K562 (cell line): ENCODE data around the gene TOR1B. TPM values are rescaled to one million over a fixed set of nuclear protein-coding genes. Genes with fewer than 3 reads are reported as not detected.

Source experiments
- BHLHE40 ChIP-seq: IDR thresholded peaks from 2 replicates; pipeline ENCODE4 v1.6.1; 2011; ENCODE audit warnings: low read length, improper control_type of control experiment
- CEBPG ChIP-seq, 3 experiments: fragments of 200-800 bp in 1 of 3; sonication (Bioruptor generic) in 1 of 3; sonication (generic) in 1 of 3; formaldehyde crosslinking in 1 of 3; IDR thresholded peaks in 2 of 3; conservative IDR thresholded peaks in 1 of 3; 2 replicates each; pipeline versions ENCODE4 v1.6.1 to v1.8.0; 2016 to 2022; ENCODE audit warnings: missing compliant biosample characterization in 2 of 3, missing genetic modification characterization in 2 of 3, mild to moderate bottlenecking in 1 of 3, missing genetic modification reagents in 1 of 3
- DLX4 ChIP-seq: fragments of 250-450 bp; sonication (Bioruptor Pico); IDR thresholded peaks from 2 replicates; pipeline ENCODE4 v1.6.1; 2021; ENCODE audit warnings: mild to moderate bottlenecking
- ESRRA ChIP-seq: fragments of 450-650 bp; IDR thresholded peaks from 2 replicates; pipeline ENCODE4 v1.6.1; 2014; ENCODE audit warnings: low read depth, mild to moderate bottlenecking, moderate library complexity, borderline replicate concordance
- FUS ChIP-seq: fragments of 200-400 bp; formaldehyde crosslinking; optimal IDR thresholded peaks from 2 replicates; pipeline ENCODE3; 2017; ENCODE audit warnings: low read depth, low read length
- GATAD2A ChIP-seq: fragments of 450-650 bp; IDR thresholded peaks from 2 replicates; pipeline ENCODE4 v1.6.1; 2017
- LCOR ChIP-seq: sonication (generic); formaldehyde crosslinking; IDR thresholded peaks from 2 replicates; pipeline ENCODE4 v1.8.0; 2022; ENCODE audit warnings: mild to moderate bottlenecking, missing genetic modification reagents
- MCM5 ChIP-seq: fragments of 450-650 bp; IDR thresholded peaks from 2 replicates; pipeline ENCODE4 v1.6.1; 2016; ENCODE audit warnings: low read depth
- MEF2D ChIP-seq: conservative IDR thresholded peaks from 2 replicates; pipeline ENCODE4 v1.6.1; 2016; ENCODE audit warnings: low read depth, missing genetic modification characterization, missing compliant biosample characterization
- NR2C2 ChIP-seq, 2 experiments: fragments of 200-800 bp in 1 of 2; sonication (Bioruptor generic) in 1 of 2; sonication (generic) in 1 of 2; formaldehyde crosslinking in 1 of 2; IDR thresholded peaks; 2 replicates each; pipeline versions ENCODE4 v1.6.1 to v1.8.0; 2016 to 2022; ENCODE audit warnings: mild to moderate bottlenecking in 1 of 2, missing compliant biosample characterization in 1 of 2, missing genetic modification characterization in 1 of 2, missing genetic modification reagents in 1 of 2
- PTBP1 ChIP-seq: fragments of 200-400 bp; formaldehyde crosslinking; IDR thresholded peaks from 2 replicates; pipeline ENCODE4 v1.6.1; 2017; ENCODE audit warnings: low read depth, low read length
- UBTF ChIP-seq, 2 experiments: IDR thresholded peaks; 2 replicates each; pipeline ENCODE4 v1.6.1; 2012; ENCODE audit warnings: improper control_type of control experiment in 2 of 2, low read depth in 2 of 2, low read length in 2 of 2, borderline replicate concordance in 1 of 2
- ZFP1 ChIP-seq: fragments of 450-650 bp; formaldehyde crosslinking; IDR thresholded peaks from 2 replicates; pipeline ENCODE4 v1.4.0; 2020; ENCODE audit warnings: mild to moderate bottlenecking, mixed read lengths
- ZNF639 ChIP-seq, 2 experiments: fragments of 200-800 bp in 1 of 2; sonication (Bioruptor generic) in 1 of 2; sonication (generic) in 1 of 2; formaldehyde crosslinking in 1 of 2; IDR thresholded peaks in 1 of 2; conservative IDR thresholded peaks in 1 of 2; 2 replicates each; pipeline versions ENCODE4 v1.5.0 to v1.6.1; 2016 to 2020; ENCODE audit warnings: missing compliant biosample characterization in 1 of 2, missing genetic modification characterization in 1 of 2, missing genetic modification reagents in 1 of 2
- ZNF830 ChIP-seq: fragments of 250-450 bp; sonication (Bioruptor Pico); IDR thresholded peaks from 2 replicates; pipeline ENCODE4 v1.5.0; 2021; ENCODE audit warnings: mild to moderate bottlenecking
- polyA plus RNA-seq, 8 experiments: library from polyadenylated mRNA; depleted of rRNA in 4 of 8; stranded (reverse) in 5 of 8; unstranded in 3 of 8; fragments of >200 nt; fragmentation: Nextera tagmentation in 2 of 8; fragmentation: Illumina TruSeq in 1 of 8; extraction: Ambion mirVana in 2 of 8; extraction: Trizol in 1 of 8; gene quantifications; 2 replicates each; pipeline versions ENCODE4 v1.2.1 to v1.2.3, GENCODE V29; 2011 to 2014; ENCODE audit warnings: inconsistent platforms in 1 of 8, missing spikeins in 1 of 8
- total RNA-seq, 7 experiments: library from RNA; depleted of rRNA in 6 of 7; stranded (reverse); fragments of >200 nt in 6 of 7; fragmentation: Illumina TruSeq in 2 of 7; extraction: Trizol in 2 of 7; gene quantifications; 2 replicates each; pipeline versions ENCODE4 v1.2.1 to v1.2.3, GENCODE V29; 2011 to 2021; ENCODE audit warnings: low replicate concordance in 1 of 7
- TF ChIP-seq, protein P1 (sequence below): fragments of 250-450 bp; sonication (Bioruptor Pico); IDR thresholded peaks from 2 replicates; pipeline ENCODE4 v1.9.0; 2021; ENCODE audit warnings: mild to moderate bottlenecking, inconsistent platforms
- TF ChIP-seq, protein P2 (sequence below), 2 experiments: fragments of 450-650 bp in 1 of 2; sonication (generic) in 1 of 2; formaldehyde crosslinking in 1 of 2; IDR thresholded peaks in 1 of 2; conservative IDR thresholded peaks in 1 of 2; 2 replicates each; pipeline versions ENCODE4 v1.6.1 to v1.8.1; 2016 to 2023; ENCODE audit warnings: mild to moderate bottlenecking in 2 of 2, moderate library complexity in 2 of 2, inconsistent platforms in 1 of 2, missing genetic modification reagents in 1 of 2

The TOR1B gene
- total and polyA plus RNA-seq, 9 of the 15 experiments (the other 6 are each of a cell fraction or from before 2014, with no cell fraction given), result 4.2 to 36.5 (median 24.6) TPM

- TF ChIP-seq MEF2D (tag), result no peak
- TF ChIP-seq FUS, result no peak
- TF ChIP-seq, protein P1, sequence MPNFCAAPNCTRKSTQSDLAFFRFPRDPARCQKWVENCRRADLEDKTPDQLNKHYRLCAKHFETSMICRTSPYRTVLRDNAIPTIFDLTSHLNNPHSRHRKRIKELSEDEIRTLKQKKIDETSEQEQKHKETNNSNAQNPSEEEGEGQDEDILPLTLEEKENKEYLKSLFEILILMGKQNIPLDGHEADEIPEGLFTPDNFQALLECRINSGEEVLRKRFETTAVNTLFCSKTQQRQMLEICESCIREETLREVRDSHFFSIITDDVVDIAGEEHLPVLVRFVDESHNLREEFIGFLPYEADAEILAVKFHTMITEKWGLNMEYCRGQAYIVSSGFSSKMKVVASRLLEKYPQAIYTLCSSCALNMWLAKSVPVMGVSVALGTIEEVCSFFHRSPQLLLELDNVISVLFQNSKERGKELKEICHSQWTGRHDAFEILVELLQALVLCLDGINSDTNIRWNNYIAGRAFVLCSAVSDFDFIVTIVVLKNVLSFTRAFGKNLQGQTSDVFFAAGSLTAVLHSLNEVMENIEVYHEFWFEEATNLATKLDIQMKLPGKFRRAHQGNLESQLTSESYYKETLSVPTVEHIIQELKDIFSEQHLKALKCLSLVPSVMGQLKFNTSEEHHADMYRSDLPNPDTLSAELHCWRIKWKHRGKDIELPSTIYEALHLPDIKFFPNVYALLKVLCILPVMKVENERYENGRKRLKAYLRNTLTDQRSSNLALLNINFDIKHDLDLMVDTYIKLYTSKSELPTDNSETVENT (CRISPR knock-in tag), result no peak
- no peak for TF ChIP-seq GATAD2A
- no peak for TF ChIP-seq ZFP1 (CRISPR knock-in tag)
- no peak for TF ChIP-seq ZNF830 (CRISPR knock-in tag)
- no peak for TF ChIP-seq PTBP1
- no peak for TF ChIP-seq UBTF (IDR thresholded peaks at IDR 0.05; ENCODE audit: borderline replicate concordance in 1 of 2, low read depth in 2 of 2, low read length in 2 of 2)
- TF ChIP-seq MCM5, result no peak
- TF ChIP-seq LCOR (CRISPR knock-in tag), result no peak
- TF ChIP-seq, protein P2, sequence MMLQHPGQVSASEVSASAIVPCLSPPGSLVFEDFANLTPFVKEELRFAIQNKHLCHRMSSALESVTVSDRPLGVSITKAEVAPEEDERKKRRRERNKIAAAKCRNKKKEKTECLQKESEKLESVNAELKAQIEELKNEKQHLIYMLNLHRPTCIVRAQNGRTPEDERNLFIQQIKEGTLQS (IDR thresholded peaks at IDR 0.05), result peak; percentile 44; the same call in 1 of the 2 replicates
- TF ChIP-seq, protein P2 (CRISPR knock-in tag; conservative IDR thresholded peaks at IDR 0.05), result no peak
- 0 out of 4 replicates have a peak, but pooled peaks of 1 of the 2 experiments have one; percentile 22 for TF ChIP-seq ZNF639 (CRISPR knock-in tag; conservative IDR thresholded peaks at IDR 0.05 in 1 of 2, IDR thresholded peaks at IDR 0.05 in 1 of 2)
- peak; percentile 91 for TF ChIP-seq BHLHE40
- TF ChIP-seq CEBPG (CRISPR knock-in tag; IDR thresholded peaks at IDR 0.05), result no peak
- TF ChIP-seq CEBPG (tag; conservative IDR thresholded peaks at IDR 0.05 in 1 of 2, IDR thresholded peaks at IDR 0.05 in 1 of 2), result peak in 1 of 2 experiments; percentile 42; a peak in 1 of 4 replicates
- TF ChIP-seq ESRRA, result 0 out of 2 replicates have a peak, but pooled peaks have one; percentile 42
- no peak for TF ChIP-seq DLX4 (CRISPR knock-in tag)
- no peak for TF ChIP-seq NR2C2 (CRISPR knock-in tag; IDR thresholded peaks at IDR 0.05)
- TF ChIP-seq NR2C2 (tag; IDR thresholded peaks at IDR 0.05), result peak; percentile 70; the same call in 1 of the 2 replicates
Measured at GRCh38 chr9:129773262-129774048, 29.5 kb upstream of the TOR1B start (continued).
